22Rv1 (cell line): ENCODE measurements around the gene MYRIP.

ENCODE experiments used
- H3K27ac ChIP-seq: fragments of 450-650 bp; 2 replicates; pipeline ENCODE4 v1.5.1; 2017
- ZFX ChIP-seq: fragments of 450-650 bp; IDR thresholded peaks from 2 replicates; pipeline ENCODE4 v1.6.1; 2017; ENCODE audit warnings: antibody characterized with exemption, borderline replicate concordance
- TF ChIP-seq, protein P1 (sequence below): fragments of 450-650 bp; IDR thresholded peaks from 2 replicates; pipeline ENCODE4 v1.5.1; 2017; ENCODE audit warnings: mild to moderate bottlenecking

MYRIP gene

DNA sequence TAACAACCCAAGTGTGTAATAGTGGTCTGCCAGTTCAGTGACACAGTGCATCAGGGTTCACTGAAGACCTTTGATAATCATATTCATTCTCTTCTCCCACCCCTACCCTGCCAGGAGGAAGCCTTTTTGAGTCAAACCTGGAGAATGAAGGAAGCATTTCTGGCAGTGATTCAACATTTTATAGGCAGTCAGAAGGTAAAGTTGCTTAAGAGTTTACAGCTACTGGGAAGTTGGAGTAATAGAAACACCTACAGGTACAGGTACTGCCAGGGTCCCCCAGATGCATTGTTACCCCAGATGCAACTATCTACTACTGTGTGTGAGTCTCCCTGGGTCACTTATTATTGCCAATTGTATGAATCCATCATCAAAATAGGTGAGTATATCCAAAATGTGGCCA lies 353.2 kb downstream of the MYRIP start:
- TF ChIP-seq ZFX: no peak
- TF ChIP-seq, protein P1, sequence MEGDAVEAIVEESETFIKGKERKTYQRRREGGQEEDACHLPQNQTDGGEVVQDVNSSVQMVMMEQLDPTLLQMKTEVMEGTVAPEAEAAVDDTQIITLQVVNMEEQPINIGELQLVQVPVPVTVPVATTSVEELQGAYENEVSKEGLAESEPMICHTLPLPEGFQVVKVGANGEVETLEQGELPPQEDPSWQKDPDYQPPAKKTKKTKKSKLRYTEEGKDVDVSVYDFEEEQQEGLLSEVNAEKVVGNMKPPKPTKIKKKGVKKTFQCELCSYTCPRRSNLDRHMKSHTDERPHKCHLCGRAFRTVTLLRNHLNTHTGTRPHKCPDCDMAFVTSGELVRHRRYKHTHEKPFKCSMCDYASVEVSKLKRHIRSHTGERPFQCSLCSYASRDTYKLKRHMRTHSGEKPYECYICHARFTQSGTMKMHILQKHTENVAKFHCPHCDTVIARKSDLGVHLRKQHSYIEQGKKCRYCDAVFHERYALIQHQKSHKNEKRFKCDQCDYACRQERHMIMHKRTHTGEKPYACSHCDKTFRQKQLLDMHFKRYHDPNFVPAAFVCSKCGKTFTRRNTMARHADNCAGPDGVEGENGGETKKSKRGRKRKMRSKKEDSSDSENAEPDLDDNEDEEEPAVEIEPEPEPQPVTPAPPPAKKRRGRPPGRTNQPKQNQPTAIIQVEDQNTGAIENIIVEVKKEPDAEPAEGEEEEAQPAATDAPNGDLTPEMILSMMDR: no peak
- H3K27ac ChIP-seq: no peak overlapping the region

DNA sequence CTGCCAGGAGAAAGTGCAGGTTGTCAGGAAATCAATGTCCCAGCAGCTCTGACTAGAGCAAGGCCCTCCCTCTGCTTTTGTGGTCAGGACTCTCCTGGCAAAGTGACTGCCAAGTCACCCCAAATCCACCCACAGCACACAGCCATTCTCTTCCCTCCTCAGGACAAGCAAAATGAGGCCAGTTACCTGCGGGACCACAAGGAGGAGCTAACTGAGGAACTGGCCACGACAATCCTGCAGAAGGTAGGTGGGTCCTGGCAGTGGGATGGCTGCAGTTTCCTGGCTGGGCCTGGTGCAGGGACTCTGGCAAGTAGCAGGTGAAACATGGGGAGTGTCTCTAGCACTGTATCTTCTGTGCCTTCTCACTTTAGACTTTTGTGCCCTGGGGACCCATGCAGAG lies 357.6 kb downstream of the MYRIP start:
- no peak for TF ChIP-seq ZFX
- TF ChIP-seq, protein P1: no peak
- H3K27ac ChIP-seq: no peak overlapping the region

DNA sequence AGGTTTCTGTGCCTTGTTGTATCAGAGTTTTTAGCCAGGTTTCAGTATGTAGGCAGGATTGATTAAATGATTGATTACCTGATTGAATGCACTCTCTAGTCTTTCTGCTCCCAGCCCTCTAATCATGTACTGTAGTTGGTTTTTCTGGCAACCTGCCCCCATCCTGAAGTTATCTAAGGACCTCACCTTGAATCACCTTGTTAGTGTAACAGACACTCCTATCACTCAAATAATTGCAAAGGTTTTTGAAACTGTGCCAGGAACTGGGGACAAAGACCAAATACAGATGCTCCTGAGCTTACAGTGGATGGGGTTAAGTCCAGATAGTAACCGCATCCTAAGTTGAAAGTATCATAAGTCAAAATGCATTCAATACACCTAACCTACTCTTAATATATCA lies 358.5 kb downstream of the MYRIP start:
- TF ChIP-seq, protein P1: no peak
- TF ChIP-seq ZFX: no peak
- H3K27ac ChIP-seq: no peak overlapping the region

DNA sequence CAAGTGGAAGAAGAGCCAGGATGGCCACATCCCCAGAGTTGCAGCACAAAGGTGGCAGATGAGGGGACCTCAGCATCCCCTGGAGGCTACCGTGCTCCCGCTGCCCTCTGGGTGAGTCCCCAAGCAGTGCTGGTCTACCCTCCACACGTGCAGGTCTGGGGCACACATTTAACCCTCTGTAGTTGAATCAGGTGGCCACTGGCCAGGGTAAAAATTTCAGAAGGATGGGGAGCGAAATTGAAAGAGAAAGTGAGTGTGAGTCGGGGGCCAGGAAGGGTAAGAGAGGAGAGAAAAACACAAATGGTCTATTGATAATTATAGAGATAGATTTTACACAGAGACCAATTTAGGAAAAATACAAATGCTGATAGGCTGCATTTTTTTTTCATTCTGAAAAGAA lies 360.6 kb downstream of the MYRIP start:
- TF ChIP-seq, protein P1: no peak
- no peak for TF ChIP-seq ZFX
- H3K27ac ChIP-seq: no peak overlapping the region

DNA sequence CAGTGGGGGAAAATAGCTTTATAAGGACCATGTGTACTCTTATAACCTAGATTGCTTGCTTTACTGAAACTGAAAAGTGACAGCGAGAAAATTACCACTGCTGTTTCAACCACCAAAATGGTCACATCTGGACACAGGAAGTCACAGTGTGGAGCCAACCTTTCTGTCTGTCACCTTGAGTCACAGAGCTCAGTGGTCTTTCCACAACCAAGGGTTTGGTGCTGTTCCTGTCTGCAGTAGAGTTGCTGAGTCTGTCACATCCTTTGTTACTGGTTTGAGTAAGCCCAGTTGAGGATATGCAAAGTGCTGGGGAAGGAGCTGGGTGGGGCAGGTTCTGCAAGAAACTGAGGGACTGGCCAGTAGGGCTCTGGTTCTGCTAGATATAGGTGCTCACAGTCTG lies 361.0 kb downstream of the MYRIP start:
- TF ChIP-seq ZFX: no peak
- TF ChIP-seq, protein P1: no peak
- H3K27ac ChIP-seq: no peak overlapping the region

DNA sequence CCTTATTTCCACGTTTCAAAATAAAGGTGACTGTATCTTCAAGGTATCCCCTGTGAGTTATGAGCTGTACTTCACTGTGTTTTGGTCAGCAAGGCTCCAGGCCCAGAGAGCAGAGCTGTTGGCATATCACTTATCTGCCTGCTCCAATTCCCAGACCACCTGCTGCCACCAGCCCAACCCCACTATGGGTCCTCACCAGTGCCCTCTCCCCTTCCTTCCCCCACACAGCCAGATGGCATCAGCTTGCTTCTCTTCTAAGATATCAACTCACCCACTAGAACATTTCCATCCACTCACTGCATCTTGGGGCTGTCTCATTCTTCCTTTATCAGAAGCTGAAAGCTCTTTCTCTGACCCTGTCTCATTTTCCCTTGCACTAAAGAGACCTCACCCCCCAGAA lies 363.2 kb downstream of the MYRIP start:
- no peak overlapping the region for H3K27ac ChIP-seq
- TF ChIP-seq, protein P1: no peak
- TF ChIP-seq ZFX: no peak

DNA sequence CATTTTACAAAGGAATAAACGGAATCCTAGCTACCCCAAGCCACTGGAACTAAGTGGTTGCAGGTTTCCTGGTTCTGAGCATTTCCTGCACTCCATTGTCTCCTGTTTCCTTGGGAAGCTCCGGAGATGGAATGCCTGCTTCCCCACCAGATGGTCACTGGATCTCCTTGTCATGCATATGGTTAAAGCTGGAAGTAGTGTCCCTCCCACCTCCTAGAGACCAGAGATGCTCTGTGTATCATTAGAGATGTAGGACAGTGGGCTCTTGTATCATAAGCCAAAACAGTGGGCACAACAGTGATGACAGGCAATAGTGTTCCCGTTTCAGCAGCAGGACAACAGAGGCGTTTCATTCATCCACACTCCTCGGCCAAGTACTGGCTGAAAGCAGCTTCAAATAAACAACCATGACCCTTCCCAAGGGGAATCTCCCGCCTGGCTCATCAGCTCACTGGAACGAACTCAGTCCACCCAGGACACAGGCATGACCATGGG lies 363.9 kb downstream of the MYRIP start:
- TF ChIP-seq, protein P1: no peak
- TF ChIP-seq ZFX: no peak
- H3K27ac ChIP-seq: no peak overlapping the region
